NCI-H748 (cell line): ENCODE data around the gene GIPC3.
A peak's percentile ranks its signal among the peaks of the same experiment; 100 is the strongest.
"Not testable (repeated sequence)": the region's sequence is repeated elsewhere in the genome, so short reads cannot be mapped to it uniquely, and the experiment has no call there.

Source experiments
- DNase-seq: peaks from one replicate; lab custom pipeline; 2025; ENCODE audit not compliant: unreplicated experiment; lab: John Stamatoyannopoulos, UW

Gene GIPC3

GRCh38 chr19:3550947-3551791 lies 34.1 kb upstream of the GIPC3 start:
- no peak for DNase-seq

DNA sequence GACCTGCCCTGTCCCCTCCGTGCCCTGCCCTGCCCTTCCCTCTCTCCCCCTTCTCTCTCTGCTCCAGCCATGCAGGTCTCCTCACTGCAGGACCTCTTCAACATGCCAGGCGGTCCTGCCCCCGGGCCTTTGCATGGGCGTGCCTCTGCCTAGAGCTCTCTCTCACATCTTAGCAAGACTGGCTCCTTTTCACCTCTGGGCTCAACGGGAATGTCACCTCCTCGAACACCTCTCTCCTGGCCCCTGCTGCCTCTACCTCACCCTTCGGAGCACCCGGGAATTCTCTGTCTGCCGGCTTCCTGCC lies 33.5 kb upstream of the GIPC3 start:
- no peak for DNase-seq

DNA sequence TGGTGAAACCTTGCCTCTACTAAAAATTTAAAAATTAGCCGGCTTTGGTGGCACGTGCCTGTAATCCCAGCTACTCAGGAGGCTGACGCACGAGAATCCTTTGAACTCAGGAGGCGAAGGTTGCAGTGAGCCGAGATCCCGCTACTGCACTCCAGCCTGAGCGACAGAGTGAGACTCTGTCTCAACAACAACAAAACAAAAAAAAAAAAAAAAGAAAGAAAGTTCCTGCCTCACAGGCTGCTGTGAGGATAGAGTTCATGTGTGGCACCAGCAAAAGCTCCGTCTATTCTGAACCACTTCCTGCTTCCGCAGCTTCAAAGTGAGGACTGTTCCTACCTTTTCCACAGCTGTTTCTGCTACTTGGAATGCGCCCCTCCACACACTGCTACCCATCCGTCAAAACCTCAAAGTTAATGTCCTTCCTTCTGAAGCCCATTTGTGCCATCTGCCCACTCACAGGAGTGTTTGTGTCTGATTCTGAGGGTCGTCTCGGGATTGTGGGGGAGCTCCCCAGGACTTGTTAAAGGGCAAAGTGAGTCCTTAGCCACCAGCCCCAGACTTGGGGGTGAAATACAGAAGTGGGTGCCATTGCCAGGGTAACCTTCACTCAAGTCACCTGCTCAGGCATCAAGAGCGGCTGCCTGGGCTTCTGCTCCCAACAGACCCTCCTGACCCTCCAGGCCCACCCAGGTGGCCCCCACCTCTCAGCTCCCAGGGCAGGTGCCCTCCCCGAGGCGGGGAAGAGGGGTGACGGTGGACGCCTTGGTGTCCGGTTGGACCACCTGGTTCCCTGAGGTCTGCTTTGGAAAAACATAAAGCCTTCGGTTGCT lies 30.8 kb upstream of the GIPC3 start:
- no peak for DNase-seq

DNA sequence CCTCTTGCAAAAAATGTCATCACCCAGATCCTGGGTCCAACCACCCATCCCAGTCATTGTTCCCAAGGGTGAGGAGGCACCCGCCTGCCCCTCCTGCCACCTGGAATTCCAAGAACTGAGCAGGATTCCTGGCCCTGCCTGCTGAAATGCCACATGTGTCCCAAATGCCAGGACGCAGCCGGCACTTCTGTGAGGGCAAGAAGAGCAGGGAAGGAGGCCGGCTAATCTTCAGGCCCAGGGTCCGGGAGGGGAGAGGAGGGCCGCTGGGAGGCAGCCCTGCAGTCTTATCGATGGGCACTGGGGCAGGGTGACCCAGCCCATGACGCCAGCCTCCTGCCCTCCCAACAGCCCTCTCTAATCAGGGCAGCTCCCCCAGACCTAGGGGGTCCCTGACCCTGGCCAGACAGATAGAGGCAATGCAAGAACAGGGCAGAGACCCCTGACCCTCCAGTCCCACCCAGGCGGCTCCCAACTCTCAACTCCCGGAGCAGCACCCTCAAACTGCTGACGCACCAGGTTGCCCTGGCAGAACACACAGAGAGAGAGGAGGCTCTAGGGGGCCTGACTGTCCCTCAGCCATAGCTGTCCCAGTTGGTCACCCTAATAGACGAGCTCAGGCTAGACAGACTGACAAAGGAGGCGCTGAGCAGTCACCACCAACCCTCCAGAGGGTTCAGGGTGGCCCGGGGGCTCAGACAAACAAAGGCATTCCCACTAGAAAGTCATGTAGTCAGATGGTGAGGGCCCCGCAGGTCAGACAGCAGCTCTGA lies 29.4 kb upstream of the GIPC3 start:
- no peak for DNase-seq

DNA sequence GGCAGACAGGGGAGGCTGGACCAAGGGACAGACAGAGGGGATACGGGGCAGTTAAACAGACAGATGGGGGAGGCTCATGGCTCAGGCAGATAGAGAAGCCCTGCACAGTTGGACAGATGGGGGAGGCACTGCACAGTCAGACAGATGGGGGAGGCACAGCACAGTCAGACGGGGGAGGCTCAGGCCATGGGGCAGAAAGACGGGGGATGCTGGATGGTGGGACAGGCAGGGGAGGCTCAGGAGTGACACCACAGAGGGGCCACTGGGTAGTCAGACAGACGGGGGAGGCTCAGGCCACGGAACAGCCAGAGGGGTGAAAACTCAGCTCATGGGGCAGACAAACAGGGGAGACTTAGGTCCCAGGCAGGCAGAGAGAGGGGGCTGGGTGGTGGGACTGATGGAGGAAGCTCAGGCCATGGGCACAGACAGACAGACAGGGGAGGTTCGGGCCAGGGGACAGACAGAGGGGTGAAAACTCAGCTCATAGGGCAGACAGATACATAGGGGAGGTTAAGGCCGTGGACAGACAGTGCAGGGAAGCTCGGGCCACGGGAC lies 28.8 kb upstream of the GIPC3 start:
- DNase-seq, result no peak

DNA sequence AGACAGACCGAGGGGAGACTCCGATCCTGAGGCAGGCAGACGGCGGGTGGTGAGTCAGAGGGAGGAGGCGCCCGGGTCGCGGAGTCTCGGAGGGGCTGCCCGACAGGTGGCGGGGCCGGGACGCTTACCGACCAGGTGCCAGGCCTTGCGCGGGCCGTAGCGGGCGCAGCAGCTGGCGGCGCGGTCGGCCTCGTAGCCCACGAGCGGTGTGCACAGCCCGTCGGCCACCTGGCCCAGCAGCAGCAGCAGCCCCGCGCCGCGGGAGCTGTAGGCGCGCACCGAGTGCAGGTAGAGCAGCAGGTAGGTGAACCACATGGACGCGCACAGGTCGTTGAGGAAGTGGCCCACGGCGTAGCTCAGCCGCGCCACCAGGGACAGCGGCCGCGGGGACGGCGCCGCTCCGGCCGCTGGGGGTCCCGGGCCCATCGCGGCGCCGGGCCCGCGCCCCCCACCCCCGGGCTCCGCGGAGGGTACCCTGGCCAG lies 28.3 kb upstream of the GIPC3 start:
- peak; percentile 47 for DNase-seq

GRCh38 chr19:3557461-3558248 lies 27.6 kb upstream of the GIPC3 start, which contains the start of gene MFSD12:
Gene MFSD12 (minus strand): TSS chr19:3557586. CDS start chr19:3557403, 183 bp downstream.
- peak; percentile 92 for DNase-seq

- DNase-seq, result no peak
These were observed 21.4 kb upstream of the GIPC3 start for GRCh38 chr19:3563709-3564524.

DNA sequence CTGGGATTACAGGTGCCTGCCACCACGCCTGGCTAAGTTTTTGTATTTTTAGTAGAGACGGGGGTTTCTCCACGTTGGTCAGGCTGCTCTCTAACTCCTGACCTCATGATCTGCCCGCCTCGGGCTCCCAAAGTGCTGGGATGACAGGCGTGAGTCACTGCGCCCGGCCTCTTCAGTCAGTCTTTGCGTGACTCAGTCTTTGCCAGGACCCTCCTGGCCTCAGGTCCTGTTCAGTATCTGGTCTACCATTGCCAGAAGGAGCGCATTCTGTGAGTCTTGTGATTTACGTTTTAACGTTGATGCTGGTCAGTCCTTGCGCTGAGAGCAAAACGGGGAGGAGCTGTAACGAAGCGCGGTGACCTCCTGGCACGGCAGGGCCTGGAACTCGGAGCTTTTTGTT lies 20.1 kb upstream of the GIPC3 start:
- DNase-seq, result no peak

DNA sequence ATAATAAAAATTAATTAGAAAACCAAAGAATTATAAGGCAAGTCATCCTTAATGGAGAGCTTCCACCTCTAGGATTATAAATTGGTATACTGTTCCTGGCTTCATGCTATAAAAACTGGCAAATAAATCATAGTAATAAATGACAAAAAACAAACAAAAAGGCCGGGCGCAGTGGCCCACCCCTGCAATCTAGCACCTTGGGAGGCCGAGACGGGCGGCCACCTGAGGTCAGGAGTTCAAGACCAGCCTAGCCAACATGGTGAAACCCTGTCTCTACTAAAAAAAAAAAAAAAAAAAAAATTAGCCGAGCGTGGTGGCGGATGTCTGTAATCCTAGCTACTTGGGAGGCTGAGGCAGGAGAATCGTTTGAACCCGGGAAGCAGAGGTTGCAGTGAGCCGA lies 15.2 kb upstream of the GIPC3 start:
- not testable (repeated sequence) for DNase-seq

DNA sequence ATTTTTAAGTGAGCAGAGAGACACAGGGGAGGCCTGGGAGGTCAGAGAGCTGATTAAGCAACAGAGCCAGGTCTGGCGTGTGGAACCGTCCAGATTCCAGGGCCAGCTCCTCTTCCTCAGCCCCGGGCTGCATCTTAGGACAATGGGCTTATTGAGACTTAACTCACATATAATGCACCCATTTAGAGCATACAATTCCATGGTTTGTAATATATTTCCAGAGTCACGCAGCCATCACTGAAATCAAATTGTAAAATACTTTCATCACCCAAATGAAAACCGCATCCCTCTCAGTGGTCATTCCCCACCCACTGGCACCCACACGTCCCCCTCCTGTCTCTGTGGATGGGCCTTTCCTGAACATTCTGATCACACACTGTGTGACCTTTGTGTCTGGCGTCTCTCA lies 14.7 kb upstream of the GIPC3 start:
- no peak for DNase-seq

GRCh38 chr19:3572132-3572854 lies 13.0 kb upstream of the GIPC3 start:
- DNase-seq, result peak; percentile 99

DNA sequence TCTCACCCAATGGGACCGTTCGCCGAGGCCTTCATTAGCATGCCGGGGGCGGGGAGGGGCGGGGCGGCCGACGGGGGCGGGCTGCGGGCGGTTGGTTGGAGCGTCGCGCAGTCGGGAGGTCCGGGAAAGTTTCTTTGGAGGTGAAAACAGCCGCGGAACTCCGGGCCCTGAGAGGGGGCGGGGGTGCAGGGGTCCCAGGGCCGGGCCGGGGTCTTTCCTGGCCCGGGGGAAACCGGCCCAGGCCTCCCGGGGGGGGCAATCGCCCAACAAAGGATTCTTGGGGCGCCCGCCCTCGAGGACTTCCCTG lies 12.5 kb upstream of the GIPC3 start, which contains the start of gene HMG20B:
TSS of gene HMG20B (plus strand) at position 90 of the 307 bp plus-strand sequence. CDS start 366 bp downstream, outside the sequence.
- no peak for DNase-seq

GRCh38 chr19:3573162-3573857 lies 12.0 kb upstream of the GIPC3 start:
- peak; percentile 30 for DNase-seq

GRCh38 chr19:3573858-3574637 lies 11.2 kb upstream of the GIPC3 start:
- peak; percentile 87 for DNase-seq

- DNase-seq, result no peak
These were observed 10.0 kb upstream of the GIPC3 start for GRCh38 chr19:3575260-3575741.

GRCh38 chr19:3575949-3576673 lies 9.2 kb upstream of the GIPC3 start:
- DNase-seq, result no peak
